Coronary artery (tissue), 2 donors: ENCODE results near the gene SEPTIN5.

Source experiments
- DNase-seq: peaks from one replicate; pipeline ENCODE4 v3.0.0-alpha.2; 2017; ENCODE audit warnings: low spot score
- H3K27ac ChIP-seq, 2 donors: fragments of 200-600 bp; sonication (generic); one replicate each; pipeline ENCODE4 v1.5.1; 2016 to 2019
- H3K4me3 ChIP-seq: fragments of 200-600 bp; sonication (generic); 2 replicates; pipeline ENCODE4 v1.5.1; 2016; ENCODE audit warnings: mild to moderate bottlenecking, moderate library complexity
- CTCF ChIP-seq: fragments of 200-600 bp; sonication (generic); IDR thresholded peaks from one replicate; pipeline ENCODE4 v1.5.1; 2019; ENCODE audit warnings: antibody characterized with exemption

The SEPTIN5 gene

GRCh38 chr22:19728836-19729235, 14.5 kb downstream of the SEPTIN5 start:
- no peak for TF ChIP-seq CTCF
- Histone ChIP-seq H3K27ac (no peak overlapping the region), H3K4me3 (no peak overlapping the region)
- no peak for DNase-seq

GRCh38 chr22:19729507-19729906, 15.2 kb downstream of the SEPTIN5 start:
- no peak for TF ChIP-seq CTCF
- H3K4me3 ChIP-seq, result no peak overlapping the region
- no peak for DNase-seq
- no peak overlapping the region for H3K27ac ChIP-seq

- H3K27ac ChIP-seq, result peak overlapping the region in 1 of 2 donors; percentile 31
- DNase-seq, result no peak
- no peak for TF ChIP-seq CTCF
- peak overlapping the region; percentile 69 for H3K4me3 ChIP-seq
These were observed 15.9 kb downstream of the SEPTIN5 start for GRCh38 chr22:19730198-19730597.

- peak; percentile 89 for DNase-seq
- TF ChIP-seq CTCF, result peak; percentile 95
- Histone ChIP-seq H3K4me3 (peak overlapping the region; percentile 69), H3K27ac (peak overlapping the region in 1 of 2 donors; percentile 31)
These were observed 16.5 kb downstream of the SEPTIN5 start for GRCh38 chr22:19730655-19731360.

GRCh38 chr22:19731361-19732135, 17.2 kb downstream of the SEPTIN5 start:
- Histone ChIP-seq H3K4me3 (no peak overlapping the region), H3K27ac (no peak overlapping the region)
- TF ChIP-seq CTCF, result no peak
- no peak for DNase-seq

GRCh38 chr22:19732403-19733113, 18.3 kb downstream of the SEPTIN5 start:
- DNase-seq, result no peak
- Histone ChIP-seq H3K4me3 (no peak overlapping the region), H3K27ac (no peak overlapping the region)
- no peak for TF ChIP-seq CTCF
